Measurements from ENCODE around the gene CCDC59.

GRCh38 chr12:82350161-82350560 lies 8.0 kb downstream of the CCDC59 start:
- no peak for TF ChIP-seq REST (IDR thresholded peaks at IDR 0.05; ENCODE audit: insufficient read depth in 1 of 2, low read depth in 2 of 2, low read length in 2 of 2)
- TF ChIP-seq POLR2AphosphoS5 (IDR thresholded peaks at IDR 0.05; ENCODE audit: low read depth, low read length) = no peak
- no peak for TF ChIP-seq TAF1 (IDR thresholded peaks at IDR 0.05; ENCODE audit: borderline replicate concordance, insufficient read depth, low read length)
- no peak for TF ChIP-seq SIN3A (IDR thresholded peaks at IDR 0.05; ENCODE audit: borderline replicate concordance, insufficient read depth, low read length)
- no peak for TF ChIP-seq FOXP2 (optimal IDR thresholded peaks at IDR 0.05; ENCODE audit: borderline replicate concordance, extremely low read depth, extremely low read length, insufficient read depth)

Data from PFSK-1 (cell line).